Coronary artery (tissue), 2 donors: ENCODE results near the gene SYNE4.

ENCODE experiments used
- DNase-seq: peaks from one replicate; pipeline ENCODE4 v3.0.0-alpha.2; 2017; ENCODE audit warnings: low spot score
- H3K27ac ChIP-seq, 2 donors: fragments of 200-600 bp; sonication (generic); one replicate each; pipeline ENCODE4 v1.5.1; 2016 to 2019
- H3K4me3 ChIP-seq: fragments of 200-600 bp; sonication (generic); 2 replicates; pipeline ENCODE4 v1.5.1; 2016; ENCODE audit warnings: mild to moderate bottlenecking, moderate library complexity
- TF ChIP-seq, protein P1 (sequence below): fragments of 200-600 bp; sonication (generic); IDR thresholded peaks from one replicate; pipeline ENCODE4 v1.5.1; 2019; ENCODE audit warnings: antibody characterized with exemption

The SYNE4 gene

GRCh38 chr19:35993923-35994598 is 14.6 kb downstream of the SYNE4 start:
- no peak for DNase-seq
- Histone ChIP-seq H3K27ac (no peak overlapping the region), H3K4me3 (peak overlapping the region; percentile 84)
- TF ChIP-seq, protein P1, sequence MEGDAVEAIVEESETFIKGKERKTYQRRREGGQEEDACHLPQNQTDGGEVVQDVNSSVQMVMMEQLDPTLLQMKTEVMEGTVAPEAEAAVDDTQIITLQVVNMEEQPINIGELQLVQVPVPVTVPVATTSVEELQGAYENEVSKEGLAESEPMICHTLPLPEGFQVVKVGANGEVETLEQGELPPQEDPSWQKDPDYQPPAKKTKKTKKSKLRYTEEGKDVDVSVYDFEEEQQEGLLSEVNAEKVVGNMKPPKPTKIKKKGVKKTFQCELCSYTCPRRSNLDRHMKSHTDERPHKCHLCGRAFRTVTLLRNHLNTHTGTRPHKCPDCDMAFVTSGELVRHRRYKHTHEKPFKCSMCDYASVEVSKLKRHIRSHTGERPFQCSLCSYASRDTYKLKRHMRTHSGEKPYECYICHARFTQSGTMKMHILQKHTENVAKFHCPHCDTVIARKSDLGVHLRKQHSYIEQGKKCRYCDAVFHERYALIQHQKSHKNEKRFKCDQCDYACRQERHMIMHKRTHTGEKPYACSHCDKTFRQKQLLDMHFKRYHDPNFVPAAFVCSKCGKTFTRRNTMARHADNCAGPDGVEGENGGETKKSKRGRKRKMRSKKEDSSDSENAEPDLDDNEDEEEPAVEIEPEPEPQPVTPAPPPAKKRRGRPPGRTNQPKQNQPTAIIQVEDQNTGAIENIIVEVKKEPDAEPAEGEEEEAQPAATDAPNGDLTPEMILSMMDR, result no peak

GRCh38 chr19:35992907-35993765 is 15.5 kb downstream of the SYNE4 start:
- no peak for DNase-seq
- H3K27ac ChIP-seq, result no peak overlapping the region
- H3K4me3 ChIP-seq, result no peak overlapping the region
- TF ChIP-seq, protein P1, result no peak

GRCh38 chr19:35991731-35992450 is 16.7 kb downstream of the SYNE4 start:
- TF ChIP-seq, protein P1, result no peak
- DNase-seq, result no peak
- H3K4me3 ChIP-seq, result no peak overlapping the region
- no peak overlapping the region for H3K27ac ChIP-seq

- DNase-seq, result no peak
- no peak overlapping the region for H3K4me3 ChIP-seq
- TF ChIP-seq, protein P1, result no peak
Measured at GRCh38 chr19:35990771-35991730, 17.6 kb downstream of the SYNE4 start.

GRCh38 chr19:35990156-35990555 is 18.5 kb downstream of the SYNE4 start:
- Histone ChIP-seq H3K27ac (no peak overlapping the region), H3K4me3 (no peak overlapping the region)
- TF ChIP-seq, protein P1, result no peak
- no peak for DNase-seq

More at GRCh38 chr19:35990771-35991730, 17.6 kb downstream of the SYNE4 start:
- no peak overlapping the region for H3K27ac ChIP-seq

- no peak for DNase-seq
Measured at GRCh38 chr19:35988824-35989223, 19.8 kb downstream of the SYNE4 start.

More at GRCh38 chr19:35988824-35989223, 19.8 kb downstream of the SYNE4 start:
- Histone ChIP-seq H3K27ac (no peak overlapping the region), H3K4me3 (no peak overlapping the region)
- TF ChIP-seq, protein P1, result no peak
